Tibial nerve (tissue), 4 donors: ENCODE results near the gene GXYLT2. TPM values are rescaled to one million over a fixed set of nuclear protein-coding genes. Genes with fewer than 3 reads are reported as not detected.

Source experiments
- DNase-seq, 2 donors: peaks; one replicate each; pipeline ENCODE4 v3.0.0-alpha.2; 2019; ENCODE audit warnings: low spot score in 2 of 2
- H3K27ac ChIP-seq, 4 donors: fragments of 200-600 bp; sonication (generic) in 3 of 4; one replicate each; pipeline ENCODE4 v1.5.1; 2017 to 2019; ENCODE audit warnings: mild to moderate bottlenecking in 1 of 4
- H3K27me3 ChIP-seq, 2 donors: fragments of 200-600 bp; sonication (generic) in 1 of 2; one replicate each; pipeline versions ENCODE4 v1.5.1 to v1.6.0; 2017 to 2019
- H3K36me3 ChIP-seq, 3 donors: fragments of 200-600 bp; sonication (generic); one replicate each; pipeline ENCODE4 v1.5.1; 2018 to 2019
- H3K4me1 ChIP-seq, 4 donors: fragments of 200-600 bp; sonication (generic) in 3 of 4; one replicate each; pipeline ENCODE4 v1.5.1; 2017 to 2019
- H3K4me3 ChIP-seq, 4 donors: fragments of 200-600 bp; sonication (generic) in 3 of 4; one replicate each; pipeline ENCODE4 v1.5.1; 2017 to 2019; ENCODE audit warnings: mild to moderate bottlenecking in 1 of 4, moderate library complexity in 1 of 4
- H3K9me3 ChIP-seq, 4 donors: fragments of 200-600 bp; sonication (generic) in 3 of 4; one replicate each; pipeline ENCODE4 v1.5.1; 2017 to 2019
- EP300 ChIP-seq, 2 donors: sonication (generic); formaldehyde crosslinking; IDR thresholded peaks; one replicate each; pipeline ENCODE4 v1.6.1; 2017; ENCODE audit warnings: antibody characterized with exemption in 2 of 2, mild to moderate bottlenecking in 1 of 2
- POLR2A ChIP-seq, 2 donors: fragments of 450-650 bp; IDR thresholded peaks; one replicate each; pipeline ENCODE4 v1.6.1; 2017; ENCODE audit warnings: antibody characterized with exemption in 2 of 2, mild to moderate bottlenecking in 2 of 2, moderate library complexity in 2 of 2
- WGBS, 2 donors: methylation state at CpG; one replicate each; pipeline ENCODE4 v1.1.5; 2018; 5-methylcytosine and 5-hydroxymethylcytosine counted together
- total RNA-seq, 4 donors: library from RNA; depleted of rRNA; stranded (reverse); fragments of >200 nt; gene quantifications; one replicate each; pipeline ENCODE4 v1.1.0, GENCODE V29; 2016
- TF ChIP-seq, protein P1 (sequence below), 5 experiments: fragments of 200-600 bp in 3 of 5; fragments of 450-650 bp in 2 of 5; sonication (generic) in 3 of 5; IDR thresholded peaks; one replicate each; pipeline ENCODE4 v1.5.1; 2016 to 2019; ENCODE audit warnings: antibody characterized with exemption in 5 of 5, mild to moderate bottlenecking in 3 of 5, moderate library complexity in 2 of 5

GXYLT2 gene
- total RNA-seq, 4 donors from 2014 or later, result 16.7 to 33.6 (median 22.0) TPM

DNA sequence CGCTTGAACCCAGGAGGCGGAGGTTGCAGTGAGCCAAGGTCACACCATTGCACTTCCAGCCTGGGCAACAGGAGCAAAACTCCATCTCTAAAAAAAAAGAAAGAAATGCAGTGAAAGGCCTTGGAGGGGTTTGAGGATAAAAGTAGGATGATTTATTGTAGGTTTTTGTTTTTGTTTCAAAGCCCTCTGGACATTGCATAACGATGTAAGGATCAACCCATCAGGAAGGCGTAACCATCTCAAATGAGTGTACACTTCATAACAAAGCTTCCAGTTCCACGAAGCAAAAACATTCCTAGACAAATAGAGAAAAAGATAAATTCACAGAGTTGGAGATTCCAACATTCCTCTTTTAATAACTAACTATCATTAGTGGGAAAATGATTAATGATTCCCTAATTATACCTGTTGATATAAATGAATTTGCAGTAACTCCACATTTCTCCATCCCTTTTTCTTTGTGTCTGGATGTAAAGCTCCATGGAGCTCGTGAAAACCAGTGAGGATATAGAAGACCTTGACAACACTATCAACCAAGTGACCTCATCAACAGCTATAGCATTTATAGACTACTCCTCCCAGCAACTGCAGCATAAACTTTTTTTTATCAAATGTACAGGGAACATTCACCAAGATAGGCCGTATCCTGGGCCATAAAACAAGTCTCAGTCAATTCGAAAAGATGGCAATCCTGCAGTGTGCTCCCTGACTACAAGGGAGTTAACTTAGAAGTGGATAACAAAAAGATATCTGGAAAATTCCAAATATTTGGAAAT is 60.1 kb downstream of the GXYLT2 start:
- Histone ChIP-seq H3K4me1 (peaks cover 0 to 22% (median 5%) of the 10 kb centered on the region in 4 donors), H3K9me3 (no peaks in the 10 kb centered on the region), H3K27me3 (no peaks in the 10 kb centered on the region), H3K36me3 (no peaks in the 10 kb centered on the region), H3K4me3 (no peak overlapping the region), H3K27ac (peak overlapping the region in 1 of 4 donors; percentile 55)
- TF ChIP-seq, protein P1, sequence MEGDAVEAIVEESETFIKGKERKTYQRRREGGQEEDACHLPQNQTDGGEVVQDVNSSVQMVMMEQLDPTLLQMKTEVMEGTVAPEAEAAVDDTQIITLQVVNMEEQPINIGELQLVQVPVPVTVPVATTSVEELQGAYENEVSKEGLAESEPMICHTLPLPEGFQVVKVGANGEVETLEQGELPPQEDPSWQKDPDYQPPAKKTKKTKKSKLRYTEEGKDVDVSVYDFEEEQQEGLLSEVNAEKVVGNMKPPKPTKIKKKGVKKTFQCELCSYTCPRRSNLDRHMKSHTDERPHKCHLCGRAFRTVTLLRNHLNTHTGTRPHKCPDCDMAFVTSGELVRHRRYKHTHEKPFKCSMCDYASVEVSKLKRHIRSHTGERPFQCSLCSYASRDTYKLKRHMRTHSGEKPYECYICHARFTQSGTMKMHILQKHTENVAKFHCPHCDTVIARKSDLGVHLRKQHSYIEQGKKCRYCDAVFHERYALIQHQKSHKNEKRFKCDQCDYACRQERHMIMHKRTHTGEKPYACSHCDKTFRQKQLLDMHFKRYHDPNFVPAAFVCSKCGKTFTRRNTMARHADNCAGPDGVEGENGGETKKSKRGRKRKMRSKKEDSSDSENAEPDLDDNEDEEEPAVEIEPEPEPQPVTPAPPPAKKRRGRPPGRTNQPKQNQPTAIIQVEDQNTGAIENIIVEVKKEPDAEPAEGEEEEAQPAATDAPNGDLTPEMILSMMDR (IDR thresholded peaks at IDR 0.05), result no peak
- TF ChIP-seq POLR2A (IDR thresholded peaks at IDR 0.05) (no peak), EP300 (IDR thresholded peaks at IDR 0.05) (no peak)
- WGBS, 2 donors, result 68 to 70% methylated on average over 8 of the region's 8 CpGs
- DNase-seq, result no peak

DNA sequence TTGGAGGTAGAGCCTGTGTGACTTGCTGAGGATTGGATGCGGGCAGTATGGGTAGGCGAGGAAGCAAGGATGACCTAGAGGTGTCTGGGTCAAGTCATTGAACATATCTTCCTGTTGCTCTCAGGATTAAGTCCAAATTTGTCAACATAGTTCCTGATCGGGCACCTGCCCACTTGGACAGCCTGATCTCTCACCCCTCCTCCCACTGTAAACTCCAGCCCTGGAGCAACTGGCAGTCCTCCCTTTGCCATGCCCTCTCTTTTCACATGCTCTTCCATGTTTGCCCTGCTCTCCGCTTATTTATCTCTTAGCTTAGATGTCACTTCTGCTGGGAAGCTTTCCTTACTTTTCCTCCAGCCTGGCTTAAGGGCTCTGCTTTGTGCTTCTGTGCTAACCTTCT is 61.2 kb downstream of the GXYLT2 start:
- Histone ChIP-seq H3K36me3 (no peaks in the 10 kb centered on the region), H3K27ac (peak overlapping the region in 2 of 4 donors; percentile 43 to 46), H3K4me3 (no peak overlapping the region), H3K27me3 (no peaks in the 10 kb centered on the region), H3K9me3 (no peaks in the 10 kb centered on the region), H3K4me1 (peaks cover 0 to 30% (median 5%) of the 10 kb centered on the region in 4 donors)
- TF ChIP-seq EP300 (IDR thresholded peaks at IDR 0.05) (no peak), POLR2A (IDR thresholded peaks at IDR 0.05) (no peak)
- TF ChIP-seq, protein P1 (IDR thresholded peaks at IDR 0.05), result no peak
- no peak for DNase-seq
- WGBS, 2 donors, result 94 to 96% methylated on average over 4 of the region's 4 CpGs

DNA sequence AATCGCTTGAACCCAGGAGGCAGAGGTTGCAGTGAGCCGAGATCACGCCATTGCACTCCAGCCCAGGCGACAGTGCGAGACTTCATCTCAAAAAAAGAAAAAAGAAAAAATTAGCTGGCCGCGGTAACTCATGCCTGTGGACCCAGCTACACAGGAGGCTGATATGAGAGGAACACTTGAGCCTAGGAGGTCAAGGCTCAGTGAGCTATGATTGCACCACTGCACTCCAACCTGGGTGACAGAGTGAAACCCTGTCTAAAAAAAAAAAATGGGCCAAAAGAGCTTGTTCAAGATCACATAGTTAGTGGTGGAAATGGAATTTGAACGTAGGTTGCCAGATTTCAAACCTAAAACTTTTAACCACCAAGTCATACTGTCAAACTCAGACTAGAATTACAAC is 62.5 kb downstream of the GXYLT2 start:
- peak overlapping the region in 3 of 4 donors; percentile 42 to 97 (median 93) for H3K27ac ChIP-seq
- no peaks in the 10 kb centered on the region for H3K36me3 ChIP-seq
- H3K9me3 ChIP-seq, result no peaks in the 10 kb centered on the region
- no peaks in the 10 kb centered on the region for H3K27me3 ChIP-seq
- no peak for TF ChIP-seq POLR2A (IDR thresholded peaks at IDR 0.05)
- no peak for TF ChIP-seq EP300 (IDR thresholded peaks at IDR 0.05)
- TF ChIP-seq, protein P1 (IDR thresholded peaks at IDR 0.05), result no peak
- peaks cover 0 to 33% (median 7%) of the 10 kb centered on the region in 4 donors for H3K4me1 ChIP-seq
- 89 to 95% methylated on average over 8 of the region's 8 CpGs for WGBS, 2 donors
- no peak overlapping the region for H3K4me3 ChIP-seq
- no peak for DNase-seq

DNA sequence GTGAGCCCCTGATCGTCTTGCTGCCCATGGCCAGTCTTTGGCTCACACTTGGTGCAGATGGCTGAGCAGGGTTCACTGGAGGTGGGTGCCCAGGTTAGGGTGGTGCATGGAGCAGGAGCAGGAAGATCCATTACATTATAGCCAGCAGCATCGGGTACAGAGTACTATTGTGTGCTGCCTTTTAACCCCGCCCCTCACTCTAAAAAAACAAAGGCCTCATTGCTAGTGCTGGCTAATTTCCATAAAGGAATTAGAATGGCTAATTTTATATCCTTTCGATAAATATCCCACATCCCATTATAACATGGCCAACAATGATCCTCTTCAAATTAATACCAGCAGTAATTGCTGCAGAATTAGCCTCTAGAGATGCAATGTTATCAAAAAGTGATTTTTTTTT is 63.0 kb downstream of the GXYLT2 start:
- H3K4me3 ChIP-seq, result no peak overlapping the region
- no peak for DNase-seq
- TF ChIP-seq, protein P1 (IDR thresholded peaks at IDR 0.05), result no peak
- no peak for TF ChIP-seq EP300 (IDR thresholded peaks at IDR 0.05)
- no peak for TF ChIP-seq POLR2A (IDR thresholded peaks at IDR 0.05)
- no peaks in the 10 kb centered on the region for H3K9me3 ChIP-seq
- no peaks in the 10 kb centered on the region for H3K36me3 ChIP-seq
- H3K4me1 ChIP-seq, result peaks cover 0 to 37% (median 10%) of the 10 kb centered on the region in 4 donors
- no peaks in the 10 kb centered on the region for H3K27me3 ChIP-seq
- WGBS, 2 donors, result 36 to 39% methylated on average over 4 of the region's 4 CpGs
- peak overlapping the region in 3 of 4 donors; percentile 42 to 97 (median 93) for H3K27ac ChIP-seq

DNA sequence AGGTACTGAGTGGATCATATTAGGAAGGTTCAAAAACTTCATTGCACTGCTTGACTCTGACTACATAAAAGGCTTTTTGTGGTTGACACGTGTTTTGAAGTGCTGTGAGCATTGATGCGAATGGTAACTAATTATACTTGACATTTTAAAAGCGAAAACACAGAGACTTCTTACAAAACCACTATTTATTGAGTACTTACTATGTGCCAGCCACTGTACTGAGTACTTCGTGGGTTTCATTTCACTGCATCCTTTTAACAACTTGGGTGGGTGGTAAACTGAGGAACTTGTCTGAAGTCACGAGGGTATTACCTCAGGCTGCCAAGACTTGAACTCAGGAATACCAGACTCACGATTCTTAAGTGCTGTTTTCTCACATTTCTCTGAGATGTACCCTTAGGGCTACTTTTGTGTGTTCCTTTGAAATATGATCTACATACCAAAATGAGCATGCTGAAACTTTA is 63.4 kb downstream of the GXYLT2 start:
- DNase-seq, result no peak
- H3K4me1 ChIP-seq, result peaks cover 0 to 42% (median 13%) of the 10 kb centered on the region in 4 donors
- TF ChIP-seq, protein P1 (IDR thresholded peaks at IDR 0.05), result no peak
- peak in 1 of 2 donors; percentile 36 for TF ChIP-seq EP300 (IDR thresholded peaks at IDR 0.05)
- H3K27me3 ChIP-seq, result no peaks in the 10 kb centered on the region
- WGBS, 2 donors, result 41 to 45% methylated on average over 6 of the region's 6 CpGs
- peak overlapping the region in 3 of 4 donors; percentile 42 to 97 (median 93) for H3K27ac ChIP-seq
- H3K36me3 ChIP-seq, result no peaks in the 10 kb centered on the region
- H3K9me3 ChIP-seq, result no peaks in the 10 kb centered on the region
- H3K4me3 ChIP-seq, result no peak overlapping the region
